ENCODE measurements around the gene DBI. TPM values are rescaled to one million over a fixed set of nuclear protein-coding genes. Genes with fewer than 3 reads are reported as not detected.

The DBI gene
- polyA plus RNA-seq, 1 donor from 2014 or later = 110 TPM

DNA sequence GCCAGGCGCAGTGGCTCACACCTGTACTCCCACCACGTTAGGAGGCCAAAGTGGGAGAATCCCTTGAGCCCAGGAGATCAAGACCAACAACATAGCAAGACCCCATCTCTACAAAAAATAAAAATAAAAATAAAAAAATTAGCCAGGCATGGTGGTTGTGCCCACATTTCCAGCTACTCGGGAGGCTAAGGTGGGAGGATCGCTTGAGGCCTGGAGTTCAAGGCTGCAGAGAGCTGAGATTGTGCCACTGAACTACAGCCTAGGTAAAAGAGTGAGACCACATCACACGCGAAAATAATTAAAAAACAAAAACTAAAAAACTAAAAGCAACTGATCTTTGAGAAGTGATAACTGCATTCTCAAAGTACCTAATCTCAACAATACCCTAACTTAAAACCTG lies 2.0 kb upstream of the DBI start:
- no peaks in the 10 kb centered on the region for H3K9me2 ChIP-seq (ENCODE audit: insufficient read depth, low read length)
- no peaks in the 10 kb centered on the region for H3K36me3 ChIP-seq (ENCODE audit: insufficient read depth, low read length)
- H3K4me3 ChIP-seq (ENCODE audit: low read length) = peak overlapping the region; percentile 87
- H4K20me1 ChIP-seq (ENCODE audit: insufficient read depth) = no peaks in the 10 kb centered on the region
- H3K27me3 ChIP-seq (ENCODE audit: insufficient read depth, low read depth, low read length) = no peaks in the 10 kb centered on the region
- H3K27ac ChIP-seq (ENCODE audit: low read length) = no peak overlapping the region
- no peak overlapping the region for H2AFZ ChIP-seq (ENCODE audit: low read depth, low read length)
- no peak for TF ChIP-seq EZH2 (IDR thresholded peaks at IDR 0.05; ENCODE audit: borderline replicate concordance, insufficient read depth, low read length, poor library complexity, severe bottlenecking)
- no peak for TF ChIP-seq POLR2AphosphoS5 (IDR thresholded peaks at IDR 0.05)
- no peak for TF ChIP-seq RAD21 (conservative IDR thresholded peaks at IDR 0.05)
- no peak for TF ChIP-seq SMC3 (conservative IDR thresholded peaks at IDR 0.05; ENCODE audit: poor library complexity)
- TF ChIP-seq EP300 (conservative IDR thresholded peaks at IDR 0.05; ENCODE audit: poor library complexity, severe bottlenecking) = no peak
- TF ChIP-seq REST (IDR thresholded peaks at IDR 0.05; ENCODE audit: borderline replicate concordance) = no peak
- TF ChIP-seq MXI1 (conservative IDR thresholded peaks at IDR 0.05; ENCODE audit: poor library complexity, severe bottlenecking) = no peak
- no peak for TF ChIP-seq CTCF (IDR thresholded peaks at IDR 0.05; ENCODE audit: poor library complexity, severe bottlenecking)
- no peaks in the 10 kb centered on the region for H3K9me3 ChIP-seq (ENCODE audit: low read length)
- H3F3A ChIP-seq (ENCODE audit: insufficient read depth, low read length, poor library complexity, severe bottlenecking) = no peaks in the 10 kb centered on the region
- no peak overlapping the region for H3K4me2 ChIP-seq (ENCODE audit: low read length)
- H3K79me2 ChIP-seq (replicated peaks; ENCODE audit: insufficient read depth, low read length) = peaks cover 17% of the 10 kb centered on the region
- H3K9ac ChIP-seq (ENCODE audit: low read length) = no peak overlapping the region

GRCh38 chr2:119365436-119365835 lies 1.3 kb upstream of the DBI start:
- Histone ChIP-seq H3K27me3 (ENCODE audit: insufficient read depth, low read depth, low read length) (no peaks in the 10 kb centered on the region), H3K27ac (ENCODE audit: low read length) (no peak overlapping the region), H4K20me1 (ENCODE audit: insufficient read depth) (no peaks in the 10 kb centered on the region), H3K36me3 (ENCODE audit: insufficient read depth, low read length) (no peaks in the 10 kb centered on the region), H3K79me2 (replicated peaks; ENCODE audit: insufficient read depth, low read length) (peaks cover 17% of the 10 kb centered on the region), H3K9me2 (ENCODE audit: insufficient read depth, low read length) (no peaks in the 10 kb centered on the region), H3K4me3 (ENCODE audit: low read length) (peak overlapping the region; percentile 87), H2AFZ (ENCODE audit: low read depth, low read length) (no peak overlapping the region), H3F3A (ENCODE audit: insufficient read depth, low read length, poor library complexity, severe bottlenecking) (no peaks in the 10 kb centered on the region), H3K9ac (ENCODE audit: low read length) (peak overlapping the region; percentile 66), H3K4me2 (ENCODE audit: low read length) (peak overlapping the region; percentile 80), H3K9me3 (ENCODE audit: low read length) (no peaks in the 10 kb centered on the region)
- TF ChIP-seq SMC3 (conservative IDR thresholded peaks at IDR 0.05; ENCODE audit: poor library complexity) (no peak), EP300 (conservative IDR thresholded peaks at IDR 0.05; ENCODE audit: poor library complexity, severe bottlenecking) (no peak), MXI1 (conservative IDR thresholded peaks at IDR 0.05; ENCODE audit: poor library complexity, severe bottlenecking) (no peak), RAD21 (conservative IDR thresholded peaks at IDR 0.05) (no peak), REST (IDR thresholded peaks at IDR 0.05; ENCODE audit: borderline replicate concordance) (no peak), EZH2 (IDR thresholded peaks at IDR 0.05; ENCODE audit: borderline replicate concordance, insufficient read depth, low read length, poor library complexity, severe bottlenecking) (no peak), CTCF (IDR thresholded peaks at IDR 0.05; ENCODE audit: poor library complexity, severe bottlenecking) (no peak), TAF1 (IDR thresholded peaks at IDR 0.05; ENCODE audit: low read depth) (no peak), POLR2AphosphoS5 (IDR thresholded peaks at IDR 0.05) (no peak)
